Osteoblast (primary cell): ENCODE measurements around the gene CHD2. TPM values are rescaled to one million over a fixed set of nuclear protein-coding genes. Genes with fewer than 3 reads are reported as not detected.

Experiments
- DNase-seq: peaks from one replicate; pipeline ENCODE4 v3.0.0; 2011; ENCODE audit warnings: low spot score, mixed read lengths; ENCODE audit not compliant: insufficient read length; ENCODE audit errors: missing footprints
- H2AFZ ChIP-seq: 2 replicates; pipeline ENCODE4 v1.6.0; 2011; ENCODE audit warnings: mild to moderate bottlenecking, low read length
- H3K27ac ChIP-seq: 2 replicates; pipeline ENCODE4 v1.5.1; 2011; ENCODE audit warnings: mild to moderate bottlenecking, low read depth, low read length, moderate library complexity
- H3K27me3 ChIP-seq: 2 replicates; pipeline ENCODE4 v1.6.0; 2012; ENCODE audit warnings: mild to moderate bottlenecking, control low read depth, inconsistent platforms, low read length, moderate library complexity; ENCODE audit not compliant: insufficient read depth
- H3K36me3 ChIP-seq: 2 replicates; pipeline ENCODE4 v1.5.1; 2011; ENCODE audit warnings: mild to moderate bottlenecking, low read length, control low read depth, moderate library complexity; ENCODE audit not compliant: insufficient read depth
- H3K4me1 ChIP-seq: 2 replicates; pipeline ENCODE4 v1.5.1; 2011; ENCODE audit warnings: mild to moderate bottlenecking, low read length, control low read depth, moderate library complexity; ENCODE audit not compliant: insufficient read depth
- H3K4me2 ChIP-seq: 2 replicates; pipeline ENCODE4 v1.6.0; 2011; ENCODE audit warnings: mild to moderate bottlenecking, low read length; ENCODE audit not compliant: insufficient read depth
- H3K4me3 ChIP-seq: fragments of 200-600 bp; sonication (generic); 3 replicates; pipeline ENCODE4 v1.5.1; 2012; ENCODE audit warnings: mild to moderate bottlenecking, low read length, inconsistent platforms; ENCODE audit not compliant: insufficient read depth
- H3K79me2 ChIP-seq: 2 replicates; pipeline ENCODE4 v1.6.0; 2012; ENCODE audit warnings: mild to moderate bottlenecking, low read length, control low read depth, inconsistent platforms; ENCODE audit not compliant: insufficient read depth
- H3K9me3 ChIP-seq: 2 replicates; pipeline ENCODE4 v1.5.1; 2011; ENCODE audit warnings: low read depth, low read length, control low read depth
- H4K20me1 ChIP-seq: 2 replicates; pipeline ENCODE4 v1.6.0; 2012; ENCODE audit warnings: mild to moderate bottlenecking, low read length, control low read depth; ENCODE audit not compliant: insufficient read depth
- CTCF ChIP-seq: IDR thresholded peaks from 2 replicates; pipeline ENCODE4 v1.5.1; 2011; ENCODE audit warnings: mild to moderate bottlenecking, low read depth, low read length, moderate library complexity; ENCODE audit errors: extremely low read depth
- total RNA-seq: library from RNA; depleted of rRNA; stranded (reverse); fragments of >200 nt; gene quantifications from 2 replicates; pipeline ENCODE4 v1.2.3, GENCODE V29; 2012

The CHD2 gene
- total RNA-seq, 1 donor = 98.8 TPM

GRCh38 chr15:93049233-93049632, 149.1 kb downstream of the CHD2 start:
- Histone ChIP-seq H3K79me2 (no peaks in the 10 kb centered on the region), H3K4me1 (no peaks in the 10 kb centered on the region), H3K27ac (no peak overlapping the region), H4K20me1 (no peaks in the 10 kb centered on the region), H3K4me2 (no peak overlapping the region), H2AFZ (no peak overlapping the region), H3K27me3 (no peaks in the 10 kb centered on the region), H3K9me3 (no peaks in the 10 kb centered on the region), H3K4me3 (no peak overlapping the region), H3K36me3 (no peaks in the 10 kb centered on the region)
- TF ChIP-seq CTCF = no peak
- no peak for DNase-seq

- Histone ChIP-seq H3K4me3 (no peak overlapping the region), H3K36me3 (no peaks in the 10 kb centered on the region), H3K9me3 (no peaks in the 10 kb centered on the region), H3K4me1 (no peaks in the 10 kb centered on the region), H4K20me1 (no peaks in the 10 kb centered on the region), H3K79me2 (no peaks in the 10 kb centered on the region), H2AFZ (no peak overlapping the region), H3K27ac (no peak overlapping the region), H3K4me2 (no peak overlapping the region), H3K27me3 (no peaks in the 10 kb centered on the region)
- no peak for DNase-seq
- TF ChIP-seq CTCF = no peak
Observed at GRCh38 chr15:93049914-93050578, 149.9 kb downstream of the CHD2 start.

- no peak overlapping the region for H2AFZ ChIP-seq
- no peaks in the 10 kb centered on the region for H3K36me3 ChIP-seq
- no peak for TF ChIP-seq CTCF
- no peak overlapping the region for H3K4me2 ChIP-seq
- H3K27me3 ChIP-seq = no peaks in the 10 kb centered on the region
- no peak overlapping the region for H3K27ac ChIP-seq
- no peaks in the 10 kb centered on the region for H4K20me1 ChIP-seq
- no peaks in the 10 kb centered on the region for H3K79me2 ChIP-seq
- H3K4me3 ChIP-seq = no peak overlapping the region
- no peaks in the 10 kb centered on the region for H3K4me1 ChIP-seq
- no peaks in the 10 kb centered on the region for H3K9me3 ChIP-seq
- DNase-seq = no peak
Observed at GRCh38 chr15:93050648-93051047, 150.5 kb downstream of the CHD2 start.

- H3K27ac ChIP-seq = no peak overlapping the region
- no peaks in the 10 kb centered on the region for H3K27me3 ChIP-seq
- TF ChIP-seq CTCF = no peak
- no peak overlapping the region for H3K4me2 ChIP-seq
- H4K20me1 ChIP-seq = no peaks in the 10 kb centered on the region
- no peaks in the 10 kb centered on the region for H3K9me3 ChIP-seq
- H3K36me3 ChIP-seq = no peaks in the 10 kb centered on the region
- no peaks in the 10 kb centered on the region for H3K4me1 ChIP-seq
- H3K79me2 ChIP-seq = no peaks in the 10 kb centered on the region
- no peak overlapping the region for H3K4me3 ChIP-seq
- H2AFZ ChIP-seq = no peak overlapping the region
- DNase-seq = no peak
Observed at GRCh38 chr15:93051236-93052089, 151.3 kb downstream of the CHD2 start.
